Measurements from ENCODE around the gene SYMPK. TPM values are rescaled to one million over a fixed set of nuclear protein-coding genes. Genes with fewer than 3 reads are reported as not detected.

SYMPK gene
- total RNA-seq, 2 experiments from 2014 or later = 117 to 124 TPM

DNA sequence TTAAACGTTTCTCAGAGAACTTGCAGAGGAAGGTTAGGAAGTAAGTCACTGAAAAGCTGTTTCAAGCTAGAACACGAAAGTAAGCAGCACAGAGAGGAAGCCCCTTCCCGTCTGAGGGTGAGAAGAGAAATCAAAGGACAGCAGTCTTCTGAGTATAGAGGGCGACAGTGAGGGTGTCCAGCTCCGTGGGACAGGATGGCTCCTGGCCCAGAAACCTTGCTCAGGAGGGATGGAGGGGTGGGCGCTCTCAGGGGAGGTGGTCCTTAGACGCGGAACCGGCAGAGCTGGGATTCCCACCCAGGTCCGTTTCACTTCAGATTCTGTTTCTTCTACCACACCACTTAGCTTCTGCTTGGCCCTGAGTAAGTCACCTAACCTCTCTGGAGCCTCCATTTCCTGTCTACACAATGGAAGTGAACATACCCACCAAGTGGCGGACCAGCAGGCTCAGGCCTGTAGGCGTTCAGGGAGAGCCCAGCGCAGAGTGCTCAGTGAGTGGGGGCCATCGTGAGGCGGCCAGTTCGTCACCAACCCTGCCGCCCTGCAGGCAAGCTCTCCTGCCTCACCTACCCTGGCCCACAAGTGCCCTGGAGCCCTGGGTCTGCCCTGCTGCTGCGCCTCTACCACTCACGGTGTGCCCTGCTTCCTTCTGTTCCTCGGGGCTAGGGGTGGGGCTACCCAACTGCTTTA, 42.4 kb downstream of the SYMPK start:
- ChIA-PET CTCF (interaction anchor here (1.1 kb wide), 1 partner anchor 56 kb away, joined by 3 read pairs; no protein-coding TSS in a partner anchor), POLR2A (no interaction called here)

DNA sequence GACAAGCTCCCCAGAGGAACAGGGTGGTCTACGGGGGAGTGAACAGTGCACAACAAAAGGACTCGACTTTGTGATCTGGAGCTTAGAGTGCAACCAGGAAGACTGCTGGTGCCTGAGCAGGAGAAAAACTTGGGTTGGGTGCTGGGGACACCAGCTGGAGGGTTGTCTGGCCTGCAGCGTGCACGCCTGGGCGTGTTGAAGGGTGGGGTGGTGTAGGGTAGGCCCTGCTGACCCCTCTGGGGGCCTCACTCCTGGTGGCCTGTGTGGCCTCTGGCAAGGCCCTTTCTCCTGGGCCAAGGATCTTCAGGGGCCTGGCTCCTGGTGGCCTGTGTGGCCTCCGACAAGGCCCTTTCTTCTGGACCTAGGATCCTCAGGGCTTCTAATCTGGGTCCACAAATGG, 43.2 kb downstream of the SYMPK start:
- ChIA-PET POLR2A (no interaction called here), CTCF (interaction anchor here (1.1 kb wide), 1 partner anchor 57 kb away, joined by 3 read pairs; no protein-coding TSS in a partner anchor)

DNA sequence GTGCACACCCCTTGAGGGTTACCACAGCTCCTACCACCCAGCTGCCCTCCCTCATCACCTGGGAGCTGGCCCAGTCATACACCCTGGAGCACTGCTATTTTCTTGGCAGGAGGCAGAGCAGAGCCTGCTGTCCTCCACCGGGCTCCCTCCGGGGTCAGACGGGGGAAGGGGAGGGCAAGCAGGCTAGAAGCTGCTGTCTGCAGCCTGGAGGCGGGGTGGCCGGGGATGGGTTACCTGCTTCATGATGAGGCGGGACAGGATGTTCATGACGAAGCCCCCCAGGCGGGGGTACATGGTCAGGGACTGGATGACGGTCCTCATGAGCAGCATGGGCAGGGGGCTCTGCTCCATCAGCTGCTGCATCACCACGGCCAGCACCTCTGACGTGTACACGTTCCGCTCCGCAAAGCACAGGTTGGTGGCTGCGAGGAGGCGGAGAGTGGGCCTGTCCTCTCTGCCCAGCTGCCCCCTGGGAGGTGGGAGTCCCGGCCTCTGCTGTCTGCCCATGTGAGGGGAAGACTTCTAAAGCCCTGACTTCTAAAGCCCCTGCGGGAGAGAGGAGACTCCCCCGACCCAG, 45.1 kb downstream of the SYMPK start:
- CTCF ChIA-PET = interaction anchor here (0.8 to 2.8 kb wide), 16 partner anchors 8 to 137 kb away, joined by 3 to 24 read pairs (median 6); partner anchors contain the start of genes FOXA3, IRF2BP1, SIX5 and SYMPK

DNA sequence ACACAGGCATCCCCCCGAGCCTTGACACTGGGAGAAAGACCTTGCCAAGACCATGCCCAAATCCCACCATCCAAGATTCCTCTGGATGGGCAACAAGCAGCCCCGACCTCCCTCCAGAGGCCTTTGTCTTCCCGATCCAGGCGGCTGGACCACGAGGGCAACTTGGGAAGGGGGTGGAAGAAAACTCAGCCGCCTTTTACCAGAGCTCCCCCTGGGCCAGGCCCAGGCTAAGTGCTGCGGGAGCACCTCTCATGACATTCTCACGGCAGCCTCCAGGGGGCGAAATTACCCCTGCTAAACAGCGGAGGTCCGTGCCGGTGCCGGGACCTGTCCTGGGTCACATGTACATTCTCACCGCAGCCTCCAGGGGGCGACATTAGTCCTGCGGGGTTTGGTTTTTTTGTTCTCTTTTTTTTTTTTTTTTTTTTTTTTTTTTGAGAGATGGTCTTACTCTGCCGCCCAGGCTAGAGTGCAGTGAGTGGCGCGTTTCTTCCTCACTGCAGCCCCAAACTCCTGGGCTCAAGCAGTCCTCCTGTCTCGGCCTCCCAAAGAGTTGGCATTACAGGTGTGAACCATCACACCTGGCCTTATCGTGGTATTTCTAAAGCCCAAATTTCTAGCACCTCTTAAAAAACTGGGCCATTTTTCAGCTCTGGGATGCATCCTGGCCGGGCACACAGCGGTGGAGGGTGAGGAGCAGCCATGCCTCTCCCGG, 45.8 kb downstream of the SYMPK start:
- CTCF ChIA-PET = interaction anchor here (0.6 to 2.8 kb wide), 32 partner anchors 9 to 961 kb away, joined by 3 to 24 read pairs (median 4); partner anchors contain the start of genes FOXA3, IRF2BP1, QPCTL and SIX5
- POLR2A ChIA-PET = no interaction called here

More for the DNA sequence above, 45.1 kb downstream of the SYMPK start:
- POLR2A ChIA-PET = no interaction called here

DNA sequence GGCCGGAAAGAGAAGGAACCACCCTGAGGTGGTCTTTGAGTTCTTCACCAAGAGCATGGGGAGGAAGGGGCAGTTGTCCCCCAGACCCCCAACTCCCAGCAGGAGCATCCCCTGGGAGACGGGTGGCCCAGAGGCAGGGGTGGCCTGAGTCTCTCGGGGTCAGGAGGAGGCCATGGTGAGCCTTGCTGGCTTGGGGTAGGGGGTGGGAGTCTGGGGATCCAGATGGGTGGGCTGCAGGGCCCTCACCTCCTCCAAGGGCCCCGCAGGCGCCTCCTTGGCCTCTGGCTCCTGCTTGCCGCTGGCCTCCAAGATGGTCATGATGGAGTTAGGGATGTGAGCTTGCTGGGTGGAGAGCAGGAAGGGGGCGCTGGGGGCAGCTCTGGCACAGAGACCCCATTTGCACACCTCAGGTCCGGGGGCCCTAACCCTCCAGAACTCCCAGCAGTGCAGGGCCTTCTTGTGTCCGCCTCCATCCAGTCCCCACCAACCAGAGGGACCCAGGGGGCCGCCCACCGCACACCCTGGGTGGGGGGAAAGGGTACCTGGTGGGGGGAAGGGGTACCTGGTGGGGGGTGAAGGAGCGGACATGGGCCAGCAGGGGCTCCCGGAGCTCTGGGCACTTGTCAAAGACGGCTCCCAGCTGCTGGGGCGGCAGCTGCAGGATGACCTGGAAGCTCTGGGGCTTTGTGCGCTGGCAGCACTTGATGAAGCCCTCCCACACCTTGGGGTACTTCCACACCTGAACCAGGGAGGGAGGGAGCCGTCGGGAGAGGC, 46.5 kb downstream of the SYMPK start:
- CTCF ChIA-PET = interaction anchor here (0.6 to 2.8 kb wide), 30 partner anchors 10 to 961 kb away, joined by 3 to 24 read pairs (median 4); partner anchors contain the start of genes FOXA3, IRF2BP1, QPCTL and SIX5
- POLR2A ChIA-PET = no interaction called here

DNA sequence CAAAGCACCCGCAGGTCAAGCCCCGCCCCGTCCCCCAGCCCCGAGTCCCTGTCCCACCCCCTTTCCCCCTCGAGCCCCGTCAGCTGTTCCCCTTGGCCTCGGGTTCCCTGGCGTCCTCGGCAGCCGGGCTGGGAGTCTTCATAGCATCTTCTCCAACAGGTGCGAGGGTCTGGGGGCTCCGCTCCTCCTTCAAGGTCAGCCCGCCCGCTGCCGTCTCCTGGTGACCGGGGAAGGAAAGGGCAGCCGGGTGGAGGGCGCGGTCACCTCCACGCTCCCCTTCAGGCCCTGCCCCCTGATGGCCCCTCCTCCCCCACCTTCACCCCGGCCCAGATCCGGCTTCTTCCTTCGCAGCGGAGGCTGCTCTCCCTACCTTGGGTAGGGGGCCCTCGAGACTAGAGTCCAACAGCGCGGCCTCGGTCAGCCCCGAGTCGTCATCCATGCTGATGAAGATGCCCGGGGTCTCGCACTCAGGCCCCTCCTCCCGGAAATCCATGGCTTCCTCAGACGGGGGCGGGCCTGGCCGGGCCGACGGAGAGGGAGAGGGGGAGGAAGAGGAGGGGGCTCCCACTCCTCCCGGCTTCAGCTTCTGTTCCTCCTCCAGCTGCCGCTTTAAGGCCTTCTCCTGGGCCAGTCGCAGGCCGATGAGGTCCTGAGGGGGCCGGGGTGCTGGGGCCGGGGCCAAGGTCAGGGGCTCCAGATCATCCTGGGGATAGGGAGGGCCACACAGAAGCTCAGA, 47.3 kb downstream of the SYMPK start:
- POLR2A ChIA-PET = no interaction called here

DNA sequence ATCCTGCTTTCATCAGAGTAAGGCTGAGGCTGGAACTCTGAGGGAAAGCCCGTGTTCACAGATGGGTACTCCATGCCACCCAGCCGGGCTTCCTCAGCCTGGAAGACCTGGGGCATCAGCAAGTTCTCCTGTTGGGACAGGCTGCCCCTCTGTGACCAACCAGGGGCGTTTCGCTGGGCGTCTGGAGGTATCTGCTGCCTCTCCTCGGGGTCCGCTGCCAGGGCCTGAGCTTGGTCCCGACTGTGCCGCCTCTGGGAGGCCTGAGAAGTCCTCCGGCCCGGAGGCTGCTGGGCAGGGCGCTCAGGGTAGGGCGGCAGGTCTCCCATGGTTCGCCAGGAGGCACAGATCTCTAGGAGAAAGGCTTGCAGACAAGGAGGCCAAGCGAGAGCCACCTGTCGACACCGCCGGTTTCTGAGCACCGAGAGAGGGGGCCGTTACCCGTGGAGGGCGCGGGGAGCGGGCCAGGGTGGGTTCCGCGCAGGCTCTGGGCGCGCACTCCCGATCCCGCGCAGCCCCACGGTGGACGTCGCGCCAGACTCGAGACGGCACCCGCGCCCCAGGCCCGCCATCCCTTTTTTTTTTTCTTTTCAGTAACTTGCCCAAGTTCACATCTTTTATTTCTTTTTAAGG, 48.0 kb downstream of the SYMPK start, which contains the start of gene RSPH6A:
Gene RSPH6A, minus strand, starts transcription at position 458 of the 630 bp plus-strand sequence. Its CDS starts 132 bp downstream, at position 326.
- CTCF ChIA-PET = no interaction called here
- POLR2A ChIA-PET = no interaction called here

More for the DNA sequence above, 47.3 kb downstream of the SYMPK start:
- CTCF ChIA-PET = interaction anchor here (0.9 to 2.8 kb wide), 5 partner anchors 10 to 70 kb away, joined by 3 to 20 read pairs (median 14); partner anchors contain the start of gene IRF2BP1

DNA sequence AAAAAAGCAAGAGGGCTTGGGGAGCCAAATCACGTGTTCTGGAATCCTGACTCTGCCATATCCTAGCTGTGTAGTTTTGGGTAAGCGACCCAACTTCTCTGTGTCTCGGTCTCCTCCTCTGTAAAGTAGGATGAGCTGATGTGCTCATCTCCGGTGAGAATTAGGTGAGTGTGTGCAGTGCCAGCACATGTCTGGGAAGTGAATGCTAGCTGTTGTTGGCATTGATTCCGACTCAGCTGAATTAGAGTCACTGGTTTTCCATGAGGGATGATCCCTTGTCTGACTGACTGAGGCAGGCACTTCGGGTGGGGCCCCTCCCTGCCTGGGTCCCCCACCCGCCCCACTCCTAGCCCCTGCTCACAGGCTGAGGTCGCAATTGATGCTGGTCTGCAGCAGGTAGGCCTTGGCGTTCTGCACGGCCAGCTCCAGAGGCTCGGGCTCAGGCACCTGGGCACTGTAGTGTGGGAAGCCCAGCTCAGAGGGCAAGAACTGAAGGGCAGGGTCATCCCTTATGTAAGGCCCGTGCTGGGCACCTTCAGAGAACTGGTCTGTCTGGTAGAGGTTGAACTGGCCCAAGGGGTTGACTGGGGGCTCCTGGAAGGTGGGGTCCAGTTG, 48.7 kb downstream of the SYMPK start:
- ChIA-PET CTCF (no interaction called here), POLR2A (interaction anchor here (1.1 kb wide), 1 partner anchor 44 kb away, joined by 3 read pairs; no protein-coding TSS in a partner anchor)

DNA sequence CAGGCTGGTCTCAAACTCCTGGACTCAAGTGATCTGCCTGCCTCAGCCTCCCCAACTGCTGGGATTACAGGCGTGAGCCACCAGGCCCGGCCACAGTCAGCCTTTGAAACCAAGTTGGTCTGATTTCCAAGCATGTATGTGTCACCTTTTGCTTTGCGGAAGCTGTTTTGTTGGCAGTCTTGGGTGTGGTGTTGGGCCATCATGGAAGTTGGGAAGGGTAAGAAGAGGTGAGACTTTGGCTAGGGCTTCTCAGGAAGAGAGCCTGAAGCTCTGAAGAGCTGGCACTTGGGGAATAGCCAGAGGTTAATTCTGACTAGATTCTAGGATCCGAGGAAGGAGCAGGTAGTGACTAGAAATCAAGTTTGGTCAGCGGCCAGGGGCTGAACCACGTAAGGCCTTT, 50.6 kb downstream of the SYMPK start:
- ChIA-PET CTCF (no interaction called here), POLR2A (interaction anchor here (1.1 kb wide), 1 partner anchor 39 kb away, joined by 3 read pairs; no protein-coding TSS in a partner anchor)

DNA sequence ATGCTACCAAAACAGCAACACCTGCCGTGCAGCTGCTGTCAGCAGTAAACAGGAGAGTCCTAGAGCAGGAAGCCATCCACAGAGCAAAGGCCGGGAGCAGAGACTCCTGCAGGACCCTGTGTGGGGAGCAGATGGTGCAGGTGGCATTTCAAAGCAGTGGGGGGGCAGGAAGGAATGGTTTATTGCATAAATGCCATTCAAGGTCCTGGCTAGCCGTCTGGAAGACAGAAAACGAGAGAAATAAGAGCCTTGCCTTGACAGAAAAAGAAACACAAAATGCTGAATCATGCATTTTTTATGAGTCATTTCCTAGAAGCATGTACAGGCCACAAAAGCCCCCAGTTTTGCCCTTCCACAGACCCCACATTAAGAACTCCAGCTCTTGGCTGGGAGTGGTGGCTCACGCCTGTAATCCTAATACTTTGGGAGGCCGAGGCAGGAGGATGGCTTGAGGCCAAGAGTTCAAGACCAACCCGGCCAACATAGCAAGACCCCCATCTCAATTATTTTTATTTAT, 53.2 kb downstream of the SYMPK start:
- POLR2A ChIA-PET = no interaction called here

DNA sequence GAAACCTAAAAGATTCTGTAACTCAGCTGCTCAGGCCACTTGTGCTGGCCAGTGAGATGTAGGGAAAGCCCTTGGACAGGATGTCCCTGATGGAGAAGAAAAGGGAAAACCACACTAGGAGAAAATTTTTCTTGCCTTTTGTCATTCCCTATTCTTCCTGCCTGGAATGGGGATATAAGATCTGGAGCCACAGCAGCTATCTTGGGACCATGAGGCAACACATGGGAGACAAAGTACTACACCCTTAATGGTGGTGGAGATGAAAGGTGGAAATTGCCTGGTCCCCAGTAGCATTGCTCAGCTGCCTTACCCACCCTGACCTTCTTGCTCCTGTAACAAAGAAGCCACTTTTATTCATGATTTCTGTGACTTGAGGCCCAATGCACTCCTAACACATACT, 57.2 kb downstream of the SYMPK start:
- ChIA-PET POLR2A (no interaction called here), CTCF (no interaction called here)

More for the DNA sequence above, 53.2 kb downstream of the SYMPK start:
- CTCF ChIA-PET = interaction anchor here (0.6 to 1.1 kb wide), 2 partner anchors 60 to 86 kb away, joined by 3 to 4 read pairs; no protein-coding TSS in a partner anchor

DNA sequence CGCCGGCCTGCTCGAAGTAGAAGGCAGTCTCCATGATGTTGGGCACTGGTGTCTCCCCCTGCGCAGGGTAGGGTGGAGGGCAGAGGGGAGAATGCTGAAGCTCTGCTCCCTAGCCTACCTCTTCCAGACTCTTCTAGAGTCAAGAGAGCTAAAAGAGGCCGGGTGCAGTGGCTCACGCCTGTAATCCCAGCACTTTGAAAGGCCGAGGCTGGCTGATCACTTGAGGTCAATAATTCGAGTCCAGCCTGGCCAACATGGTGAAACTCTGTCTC, 58.1 kb downstream of the SYMPK start:
- POLR2A ChIA-PET = interaction anchor here (0.6 kb wide), 1 partner anchor 1238 kb away, joined by 6 read pairs; no protein-coding TSS in a partner anchor
- CTCF ChIA-PET = interaction anchor here (0.6 to 1.6 kb wide), 2 partner anchors 11 to 16 kb away, joined by 3 read pairs; no protein-coding TSS in a partner anchor

DNA sequence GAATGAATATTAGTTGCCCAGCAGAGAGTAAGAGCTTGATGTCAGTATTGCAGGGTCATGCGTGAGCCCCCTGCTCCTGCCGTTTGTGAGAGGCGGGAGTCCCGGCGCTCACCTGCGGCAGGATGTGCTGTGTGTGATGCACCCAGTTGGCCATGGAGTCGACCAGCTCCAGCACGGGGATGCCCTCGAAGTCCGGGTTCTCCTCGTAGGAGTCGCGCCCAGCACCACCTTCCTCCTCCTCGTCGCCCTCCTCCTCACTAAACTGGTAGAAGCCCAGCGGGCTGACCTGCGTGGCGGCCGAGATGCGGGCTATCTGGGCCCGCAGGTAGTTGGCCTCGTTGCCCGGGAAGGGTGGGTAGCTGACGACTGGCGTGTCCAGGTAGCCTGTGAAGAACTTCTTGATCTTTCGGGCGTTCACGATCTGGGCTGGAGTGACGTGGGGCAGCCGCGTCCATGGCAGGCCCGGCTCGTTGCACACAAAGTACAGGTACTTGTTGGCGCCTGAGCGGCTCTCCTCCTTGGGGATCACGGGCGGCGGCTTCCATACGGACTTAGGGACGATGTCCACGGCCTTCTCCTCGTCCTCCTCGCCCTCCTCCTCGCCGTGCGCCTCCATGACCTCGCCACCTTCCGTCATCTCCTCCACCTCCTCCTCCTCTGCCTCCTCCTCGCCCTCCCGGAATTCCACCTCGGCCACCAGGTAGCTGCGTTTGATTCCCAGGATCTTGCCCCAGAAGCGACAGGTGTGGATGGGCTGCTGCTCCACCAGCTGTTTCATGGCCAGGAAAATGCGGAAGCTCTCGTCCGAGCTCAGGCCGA, 58.6 kb downstream of the SYMPK start:
- CTCF ChIA-PET = interaction anchor here (0.6 to 1.6 kb wide), 6 partner anchors 10 to 52 kb away, joined by 3 to 6 read pairs (median 3); partner anchors contain the start of gene SIX5
- POLR2A ChIA-PET = interaction anchor here (0.6 kb wide), 2 partner anchors 13 to 1239 kb away, joined by 3 to 6 read pairs; no protein-coding TSS in a partner anchor

DNA sequence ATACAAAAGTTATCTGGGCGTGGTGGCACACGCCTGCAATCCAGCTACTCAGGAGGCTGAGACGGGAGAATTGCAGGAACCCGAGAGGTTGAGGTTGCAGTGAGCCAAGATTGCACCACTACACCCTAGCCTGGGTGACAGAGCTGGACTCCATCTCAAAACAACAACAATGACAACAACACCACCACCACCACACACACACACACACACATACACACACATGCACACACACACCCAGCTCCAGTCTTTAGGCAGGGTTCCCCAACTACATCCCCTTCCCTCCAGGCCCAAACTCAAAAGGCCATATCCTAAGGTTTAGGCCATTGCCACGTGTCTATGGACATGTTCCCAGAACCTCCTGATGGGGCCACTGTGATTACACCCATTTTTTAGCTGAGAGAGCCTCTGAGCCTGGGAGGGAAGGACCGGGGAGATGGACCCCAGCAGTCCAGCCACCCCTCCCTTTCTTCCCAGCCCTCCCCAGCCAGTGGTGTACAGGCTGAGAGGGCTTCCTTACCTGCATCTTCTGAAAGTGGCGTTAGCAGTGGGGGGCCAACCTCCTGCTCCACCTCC, 61.3 kb downstream of the SYMPK start:
- ChIA-PET POLR2A (no interaction called here), CTCF (interaction anchor here (0.7 to 4.4 kb wide), 3 partner anchors 15 to 32 kb away, joined by 3 to 43 read pairs (median 10); partner anchors contain the start of gene SIX5)

DNA sequence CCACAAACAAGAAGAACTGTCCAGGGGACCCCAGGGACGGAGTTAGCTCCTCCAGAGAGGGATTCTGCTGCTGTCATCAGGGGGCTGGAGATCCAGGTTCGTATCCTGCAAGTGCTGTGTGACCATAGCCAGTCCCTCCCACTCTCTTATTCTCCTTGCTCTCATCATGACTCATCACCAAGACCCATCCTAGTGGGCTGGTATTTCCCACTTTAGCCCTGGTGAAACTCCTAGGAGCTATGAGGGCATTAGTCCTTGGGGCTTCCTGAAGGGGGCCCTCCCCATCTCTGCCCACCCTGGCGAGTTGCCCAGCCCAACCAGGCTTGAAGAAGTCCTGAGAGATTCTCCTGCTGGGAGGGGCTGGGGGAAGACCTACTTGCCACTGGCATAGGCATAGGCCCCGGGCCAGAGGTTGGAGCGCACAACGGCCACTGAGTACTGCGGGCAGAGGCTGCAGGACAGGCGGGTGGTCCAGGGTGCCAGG, 62.8 kb downstream of the SYMPK start:
- ChIA-PET POLR2A (interaction anchor here (1.2 kb wide), 1 partner anchor 30 kb away, joined by 7 read pairs; no protein-coding TSS in a partner anchor), CTCF (interaction anchor here (0.7 to 4.4 kb wide), 8 partner anchors 15 to 89 kb away, joined by 3 to 43 read pairs (median 4); partner anchors contain the start of gene SIX5)
